Muscle of back (tissue), 13 donors: ENCODE data around the gene CMTM6. TPM values are rescaled to one million over a fixed set of nuclear protein-coding genes. Genes with fewer than 3 reads are reported as not detected.
"Not testable (repeated sequence)": the region's sequence is repeated elsewhere in the genome, so short reads cannot be mapped to it uniquely, and the experiment has no call there.

Experiments used
- DNase-seq, 3 donors: peaks; one replicate each; pipeline versions ENCODE4 v3.0.0 to v3.0.0-alpha.2; 2013
- long read RNA-seq, 9 donors: transcript quantifications; one replicate each; lab custom pipeline, GENCODE V29; 2026
- polyA plus RNA-seq, 10 donors: library from polyadenylated mRNA; unstranded; fragments of 120-200 nt; gene quantifications; one replicate each; pipeline ENCODE4 v1.2.1, GENCODE V29; 2013; ENCODE audit not compliant: insufficient read length in 10 of 10

CMTM6 gene, protein sequence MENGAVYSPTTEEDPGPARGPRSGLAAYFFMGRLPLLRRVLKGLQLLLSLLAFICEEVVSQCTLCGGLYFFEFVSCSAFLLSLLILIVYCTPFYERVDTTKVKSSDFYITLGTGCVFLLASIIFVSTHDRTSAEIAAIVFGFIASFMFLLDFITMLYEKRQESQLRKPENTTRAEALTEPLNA
- 10 to 100 TPM; 22.1 to 34.6 (median 28.2) TPM for polyA plus RNA-seq
- long read RNA-seq, donor 1, transcript CMTM6-201 (4 exons, 3,863 nt) = major isoform, 9 of 9 reads
- long read RNA-seq, donor 1, partial matches to known transcripts = 0 of 9 reads
- long read RNA-seq, donor 1, other reads (novel, unspliced or antisense) = 0 of 9 reads
- long read RNA-seq, donor 2, partial matches to known transcripts = 0 of 3 reads
- long read RNA-seq, donor 2, other reads (novel, unspliced or antisense) = 0 of 3 reads
- long read RNA-seq, donor 3 = 0 reads
- long read RNA-seq, donor 4, partial matches to known transcripts = 0 of 1 reads
- long read RNA-seq, donor 4, other reads (novel, unspliced or antisense) = 0 of 1 reads
- long read RNA-seq, donor 5, transcript CMTM6-201 (4 exons, 3,863 nt) = major isoform, 19 of 19 reads
- long read RNA-seq, donor 5, partial matches to known transcripts = 0 of 19 reads
- long read RNA-seq, donor 5, other reads (novel, unspliced or antisense) = 0 of 19 reads
- long read RNA-seq, donor 6, transcript CMTM6-201 (4 exons, 3,863 nt) = major isoform, 19 of 19 reads
- long read RNA-seq, donor 6, partial matches to known transcripts = 0 of 19 reads
- long read RNA-seq, donor 6, other reads (novel, unspliced or antisense) = 0 of 19 reads
- long read RNA-seq, donor 7, transcript CMTM6-201 (4 exons, 3,863 nt) = major isoform, 9 of 17 reads
- long read RNA-seq, donor 7, partial matches to known transcripts = 7 of 17 reads
- long read RNA-seq, donor 7, other reads (novel, unspliced or antisense) = 0 of 17 reads
- long read RNA-seq, donor 8, transcript CMTM6-201 (4 exons, 3,863 nt) = major isoform, 8 of 8 reads
- long read RNA-seq, donor 8, partial matches to known transcripts = 0 of 8 reads
- long read RNA-seq, donor 8, other reads (novel, unspliced or antisense) = 0 of 8 reads
- long read RNA-seq, donor 9, partial matches to known transcripts = 0 of 2 reads
- long read RNA-seq, donor 9, other reads (novel, unspliced or antisense) = 0 of 2 reads

DNA sequence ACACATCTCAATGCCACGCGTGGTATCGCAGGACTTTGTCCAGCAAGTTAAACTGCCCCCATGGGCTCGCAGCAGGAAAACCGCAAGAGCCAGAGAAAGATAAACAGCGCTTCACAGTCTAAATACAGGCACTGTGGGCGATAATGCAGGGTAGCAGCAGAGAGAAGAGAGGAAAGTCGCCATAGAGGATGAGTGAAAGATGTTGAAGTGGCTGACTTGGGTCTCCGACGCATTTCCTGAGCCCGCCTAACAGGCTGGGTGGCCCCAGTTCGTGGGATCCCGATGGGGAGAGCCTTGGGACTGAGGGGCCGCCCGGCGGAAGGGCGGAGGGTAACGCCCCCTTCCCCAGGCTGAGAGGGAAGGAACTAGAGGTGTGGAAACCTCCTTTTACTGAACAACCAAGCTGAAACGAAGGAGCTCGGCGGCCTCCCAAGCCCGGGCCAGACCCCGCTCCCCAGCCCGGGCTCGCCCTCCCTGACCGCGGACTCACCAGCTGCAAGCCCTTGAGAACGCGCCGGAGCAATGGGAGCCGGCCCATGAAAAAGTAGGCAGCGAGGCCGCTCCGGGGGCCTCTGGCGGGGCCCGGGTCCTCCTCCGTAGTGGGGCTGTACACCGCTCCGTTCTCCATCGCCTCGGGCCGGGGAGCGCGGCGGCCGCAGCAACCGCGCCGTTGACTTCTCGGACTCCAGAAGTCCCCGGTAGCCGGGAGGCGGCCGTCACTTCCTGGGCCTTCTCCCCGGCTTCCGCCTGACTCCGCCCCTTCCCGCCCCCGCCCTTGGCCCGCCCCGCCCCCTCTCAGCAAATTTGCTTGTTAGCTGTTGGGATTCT, at the start of gene CMTM6:
Gene CMTM6 (minus strand): TSS at position 735 of the 828 bp plus-strand sequence. CDS start 107 bp downstream, at position 628.
- DNase-seq = peak; percentile 76 to 93 (median 86)

DNA sequence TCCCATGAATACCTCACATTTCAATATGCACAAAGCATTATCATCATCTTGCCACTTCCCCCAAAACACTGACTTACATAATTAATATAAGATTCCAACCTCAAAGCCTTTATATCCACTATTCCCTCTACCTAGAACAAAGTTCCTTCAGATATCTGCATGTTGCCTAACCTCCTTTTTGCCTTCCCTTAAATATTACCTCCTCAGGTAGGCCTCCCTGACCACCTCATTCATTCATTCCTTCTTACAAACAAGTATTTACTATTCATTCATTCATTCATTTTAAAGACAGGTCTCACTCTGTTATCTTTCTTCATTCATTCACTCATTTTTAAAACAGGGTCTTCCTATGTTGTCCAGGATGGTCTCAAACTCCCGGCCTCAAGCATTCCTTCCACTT, 49.4 kb upstream of the CMTM6 start:
- DNase-seq = no peak

DNA sequence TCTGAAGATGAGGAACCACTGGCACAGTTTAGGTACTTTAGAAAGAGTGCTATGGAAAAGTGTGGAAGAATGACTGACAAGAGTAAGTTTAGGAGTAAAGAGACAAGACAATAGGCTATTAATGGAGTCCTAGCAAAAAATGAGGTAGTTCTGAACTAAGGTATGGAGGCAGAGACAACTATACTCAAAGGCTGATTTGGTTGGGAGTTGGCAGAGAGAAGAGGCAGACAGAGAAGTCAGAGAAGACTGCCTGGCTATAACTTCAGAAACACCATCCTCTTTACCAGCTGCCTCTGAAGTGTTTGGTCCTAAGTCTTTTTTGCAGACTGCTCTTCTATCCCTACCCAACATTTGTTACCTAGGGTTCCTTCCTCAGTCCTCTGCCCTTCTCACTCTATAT, 48.8 kb upstream of the CMTM6 start:
- no peak for DNase-seq

DNA sequence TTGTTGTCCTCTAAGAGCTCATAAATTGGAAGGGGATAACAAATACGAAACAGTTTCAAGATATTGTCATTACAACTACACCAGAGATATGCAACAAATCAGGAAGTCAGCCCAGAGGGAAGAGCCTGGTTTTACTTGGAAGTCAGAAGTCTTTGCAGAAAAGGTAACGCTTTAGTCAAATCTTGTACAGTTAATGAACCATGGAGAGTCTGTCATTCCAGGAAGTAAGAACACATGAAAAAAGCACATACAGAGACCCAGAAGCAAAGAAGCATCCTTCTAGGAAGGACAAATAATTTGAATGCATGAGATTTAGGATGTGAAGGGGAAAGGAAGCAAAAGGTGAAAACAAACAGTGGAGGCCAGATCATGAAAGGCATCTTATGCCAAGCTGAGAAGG, 48.4 kb upstream of the CMTM6 start:
- no peak for DNase-seq

DNA sequence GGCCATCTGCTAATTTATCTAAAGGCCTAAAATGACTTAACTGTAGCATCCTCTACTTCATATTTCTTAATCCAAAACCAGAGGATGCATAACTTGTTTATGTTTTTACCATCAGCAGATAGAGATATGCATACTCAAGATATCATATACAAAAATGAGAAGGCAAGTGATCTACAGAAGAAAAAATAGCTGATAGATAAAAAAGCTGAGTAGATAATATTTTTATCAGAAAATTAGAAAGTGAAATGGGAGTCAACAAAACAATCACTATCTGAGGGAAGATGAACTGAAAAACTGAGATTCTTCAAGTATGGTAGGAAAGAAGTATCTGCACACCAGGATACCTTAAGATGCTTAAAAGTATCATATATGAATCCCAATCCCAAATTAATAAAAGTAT, 42.7 kb upstream of the CMTM6 start:
- no peak for DNase-seq

DNA sequence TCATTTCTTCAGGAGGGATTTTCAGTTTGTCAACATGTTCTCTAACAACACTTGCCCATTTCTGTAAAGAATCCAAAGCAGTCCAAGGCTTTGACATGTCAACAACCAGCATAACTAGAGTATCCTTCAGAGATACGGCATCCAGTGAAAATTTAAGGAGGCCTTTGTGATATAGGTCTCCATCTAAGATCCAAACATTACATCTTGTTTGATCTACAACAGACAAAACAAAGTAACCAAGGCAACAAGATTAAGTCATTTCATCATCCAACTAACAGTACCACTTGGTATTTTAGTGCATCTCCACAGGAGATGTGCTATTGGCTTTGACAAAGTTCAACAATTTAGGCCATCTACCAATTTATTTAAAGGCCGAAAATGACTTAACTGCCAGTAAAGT, 42.2 kb upstream of the CMTM6 start:
- DNase-seq = no peak

DNA sequence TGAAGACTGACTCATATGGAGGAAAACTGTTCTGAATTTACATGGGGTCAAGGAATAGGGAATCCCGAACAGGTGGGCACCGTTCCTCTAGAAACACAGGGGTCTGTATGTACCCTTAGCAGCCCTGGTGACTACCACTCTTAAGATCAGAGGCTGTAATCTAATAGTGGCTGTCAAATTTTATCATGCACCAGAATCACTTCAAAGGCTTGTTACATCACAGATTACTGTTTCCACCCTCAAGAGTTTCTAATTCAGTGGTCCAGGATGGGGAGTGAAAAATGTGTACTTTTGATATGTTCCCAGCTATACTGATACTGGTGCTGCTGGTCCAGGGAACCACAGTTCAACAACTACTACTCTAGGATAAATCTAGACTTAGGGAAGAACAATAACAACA, 40.2 kb upstream of the CMTM6 start:
- no peak for DNase-seq

DNA sequence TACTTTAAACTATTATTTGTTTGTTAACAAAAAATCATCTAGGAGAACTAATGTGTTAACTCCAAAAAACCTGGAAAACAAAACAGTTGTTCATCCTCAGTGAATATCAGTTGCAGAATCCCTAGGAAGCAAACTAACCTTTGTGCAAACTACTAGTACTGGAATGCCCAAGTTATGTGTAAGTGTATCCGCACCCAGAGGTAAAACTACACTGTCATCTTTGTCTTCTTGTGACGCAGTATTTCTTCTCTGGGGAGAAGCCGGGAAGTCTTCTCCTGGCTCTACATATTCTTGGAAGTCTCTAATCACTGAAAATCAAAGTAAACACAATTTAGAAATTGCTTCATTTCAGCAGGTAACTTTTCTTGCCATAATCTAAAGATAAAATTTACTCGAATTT, 38.2 kb upstream of the CMTM6 start:
- no peak for DNase-seq

DNA sequence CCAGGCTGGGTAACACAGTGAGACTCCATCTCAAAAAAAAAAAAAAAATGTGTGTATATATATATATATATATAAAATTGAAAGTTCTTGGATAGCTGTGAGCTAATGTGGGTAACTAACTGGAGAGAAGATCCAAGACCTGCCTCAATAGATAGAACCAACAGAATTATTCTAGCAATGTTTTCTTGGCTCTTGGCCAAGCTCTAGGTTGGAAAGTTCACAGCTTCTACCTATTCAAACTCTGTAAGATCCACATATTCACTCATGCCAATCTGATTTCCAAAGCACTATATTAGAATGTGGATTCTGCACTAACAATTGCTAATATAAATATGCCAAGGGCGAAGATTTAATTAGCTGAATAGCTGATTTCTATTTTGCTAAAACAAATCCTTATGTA, 29.8 kb upstream of the CMTM6 start:
- DNase-seq = no peak

DNA sequence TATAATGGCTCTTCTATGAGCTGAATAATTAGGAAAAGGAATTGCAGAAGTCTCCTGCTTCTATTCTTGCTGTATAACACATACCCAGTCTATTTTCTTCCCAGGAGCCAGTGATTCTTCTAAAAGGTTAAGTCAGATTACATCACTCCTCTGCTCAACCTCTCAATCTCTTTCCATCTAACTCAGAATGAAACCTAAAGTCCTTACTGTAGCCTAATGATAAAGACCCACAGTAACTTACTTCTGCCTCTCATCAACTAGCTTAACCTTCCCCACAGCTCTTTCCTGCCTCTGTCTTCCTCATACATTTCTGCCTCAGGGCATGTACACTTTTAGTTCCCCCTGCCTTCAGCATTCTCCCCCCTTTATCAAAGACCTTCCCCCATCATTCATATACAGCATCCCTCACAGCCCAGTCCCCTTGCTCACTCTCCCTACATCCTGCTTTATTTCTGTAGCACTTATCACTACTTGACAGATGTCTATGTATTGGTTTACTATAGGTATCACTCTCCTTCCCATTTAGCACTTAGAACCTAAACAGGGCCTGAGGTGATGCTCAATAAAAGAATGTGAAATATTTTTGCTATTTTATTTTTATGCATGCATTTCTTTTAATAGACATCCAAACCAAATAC, 28.5 kb upstream of the CMTM6 start:
- no peak for DNase-seq

DNA sequence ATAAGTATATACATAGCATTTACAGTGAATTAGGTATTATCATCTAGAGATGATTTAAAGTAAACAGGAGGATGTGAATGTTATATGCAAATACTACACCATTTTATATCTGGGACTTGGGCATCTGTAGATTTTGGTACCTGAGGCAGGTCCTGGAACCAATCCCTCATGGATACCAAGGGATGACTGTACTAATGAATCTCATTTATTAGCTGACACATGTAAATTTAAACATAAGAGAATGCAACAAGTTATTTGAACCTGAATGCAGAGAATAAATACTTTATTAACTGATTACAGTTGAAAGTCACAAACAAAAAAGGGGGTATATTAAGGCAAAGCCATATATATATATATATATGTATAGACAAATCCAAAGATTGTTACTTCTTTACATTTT, 23.1 kb upstream of the CMTM6 start:
- no peak for DNase-seq

DNA sequence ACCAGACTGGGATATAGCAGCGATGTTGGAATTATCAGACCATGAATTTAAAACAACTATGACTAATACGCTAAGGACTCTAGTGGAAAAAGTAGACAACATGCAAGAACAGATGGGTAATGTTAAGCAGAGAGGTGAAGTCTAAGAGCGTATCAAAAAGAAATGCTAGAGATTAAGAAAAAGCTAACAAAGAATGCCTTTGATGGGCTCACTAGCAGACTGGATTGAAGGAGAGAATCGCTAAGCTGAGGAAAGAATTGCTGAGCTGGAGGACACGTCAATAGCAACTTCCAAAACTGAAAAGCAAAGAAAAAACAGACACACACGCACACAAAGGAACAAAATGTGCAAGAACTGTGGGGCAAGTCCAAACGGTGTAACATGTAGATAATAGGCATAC, 20.0 kb upstream of the CMTM6 start:
- no peak for DNase-seq

DNA sequence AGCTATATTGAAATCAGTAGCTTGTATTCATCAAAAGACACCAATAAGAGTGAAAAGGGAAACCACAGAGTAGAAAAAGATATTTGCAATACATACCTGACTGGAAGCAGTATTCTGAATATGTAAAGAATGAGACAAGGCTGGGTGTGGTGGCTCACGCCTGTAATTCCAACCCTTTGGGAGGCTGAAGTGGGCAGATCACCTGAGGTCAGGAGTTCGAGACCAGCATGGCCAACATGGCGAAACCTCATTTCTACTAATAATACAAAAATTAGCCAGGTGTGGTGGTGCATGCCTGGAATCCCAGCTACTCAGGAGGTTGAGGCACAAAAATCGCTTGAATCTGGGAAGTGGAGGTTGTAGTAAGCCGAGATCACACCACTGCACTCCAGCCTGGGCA, 16.3 kb upstream of the CMTM6 start:
- not testable (repeated sequence) for DNase-seq

DNA sequence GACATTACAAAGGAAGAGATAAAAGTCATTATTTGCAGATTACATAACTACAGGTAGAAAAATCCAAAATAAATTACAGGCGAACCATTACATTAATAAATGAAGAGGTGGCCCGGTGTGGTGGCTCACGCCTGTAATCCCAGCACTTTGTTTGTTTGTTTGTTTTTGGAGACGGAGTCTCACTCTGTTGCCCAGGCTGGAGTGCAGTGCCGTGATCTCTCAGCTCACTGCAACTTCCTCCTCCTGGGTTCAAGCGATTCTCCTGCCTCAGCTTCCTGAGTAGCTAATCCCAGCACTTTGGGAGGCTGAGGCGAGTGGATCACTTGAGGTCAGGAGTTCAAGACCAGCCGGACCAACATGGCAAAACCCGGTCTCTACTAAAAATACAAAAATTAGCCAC, 14.1 kb upstream of the CMTM6 start:
- DNase-seq = not testable (repeated sequence)

DNA sequence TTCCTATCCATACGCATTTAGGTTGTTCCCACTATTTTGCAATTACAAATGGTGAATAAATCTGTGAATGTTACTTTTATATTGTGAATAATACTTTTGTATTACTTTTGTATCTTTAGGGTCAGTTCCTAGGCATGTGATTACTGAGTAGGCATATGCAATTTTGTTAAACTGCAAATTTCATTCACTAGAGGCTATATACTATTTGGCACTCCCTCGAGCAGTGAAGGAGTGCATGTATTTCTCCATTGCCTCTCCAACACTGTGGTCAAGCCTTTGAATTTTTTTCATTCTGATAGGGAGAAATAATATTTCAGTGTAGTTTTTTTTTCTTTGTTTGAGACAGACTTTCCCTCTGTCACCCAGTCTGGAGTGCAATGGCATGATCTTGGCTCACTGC, 8.4 kb upstream of the CMTM6 start:
- DNase-seq = no peak

DNA sequence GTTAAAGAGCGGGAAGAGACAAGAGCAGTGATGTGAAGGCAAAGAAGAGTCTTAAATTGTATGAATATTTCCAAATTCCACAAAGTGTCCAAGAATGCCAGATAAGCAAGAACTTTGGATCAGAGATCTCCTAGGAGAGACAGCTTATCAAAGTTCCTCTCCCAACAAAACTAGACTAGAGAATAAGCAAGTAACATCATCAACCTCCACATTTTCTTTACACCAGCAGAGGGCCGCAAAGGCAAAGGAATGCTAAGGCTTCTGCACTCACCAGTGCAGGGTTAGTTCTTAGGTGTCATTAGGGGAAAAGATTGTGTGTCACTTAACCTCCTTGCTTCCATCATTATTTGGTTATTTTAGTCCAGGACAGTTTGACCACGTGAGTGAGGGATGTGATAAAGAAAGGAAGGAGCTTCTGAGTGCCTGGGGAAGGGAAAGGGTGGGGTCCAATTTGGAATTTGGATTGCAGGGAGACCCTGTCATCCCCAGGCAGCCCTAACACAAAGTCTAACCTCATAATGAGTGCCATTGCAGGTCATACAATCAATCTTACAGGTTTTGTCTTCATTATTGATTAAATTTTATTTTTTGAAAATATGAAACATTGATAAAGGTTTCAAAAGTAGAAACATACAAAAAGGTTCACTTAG, 7.5 kb upstream of the CMTM6 start:
- peak; percentile 64 to 87 (median 74) for DNase-seq

DNA sequence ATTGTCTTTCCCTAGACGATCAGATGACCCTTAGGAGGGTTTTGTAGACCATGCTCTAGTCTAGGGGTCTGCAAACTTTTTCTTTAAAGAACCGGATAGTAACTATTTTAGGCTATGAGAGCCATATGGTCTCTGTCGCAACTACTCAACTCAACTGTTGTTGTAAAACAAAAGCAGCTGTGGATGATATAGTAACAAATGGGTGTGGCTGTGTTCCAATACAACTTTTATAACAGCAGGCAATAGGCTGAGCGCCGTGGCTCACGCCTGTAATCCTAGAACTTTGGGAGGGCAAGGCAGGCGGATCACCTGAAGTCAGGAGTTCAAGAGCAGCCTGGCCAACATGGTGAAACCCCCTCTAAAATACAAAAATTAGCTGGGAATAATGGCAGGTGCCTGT, 6.1 kb upstream of the CMTM6 start:
- peak; percentile 13 to 69 (median 32) for DNase-seq

DNA sequence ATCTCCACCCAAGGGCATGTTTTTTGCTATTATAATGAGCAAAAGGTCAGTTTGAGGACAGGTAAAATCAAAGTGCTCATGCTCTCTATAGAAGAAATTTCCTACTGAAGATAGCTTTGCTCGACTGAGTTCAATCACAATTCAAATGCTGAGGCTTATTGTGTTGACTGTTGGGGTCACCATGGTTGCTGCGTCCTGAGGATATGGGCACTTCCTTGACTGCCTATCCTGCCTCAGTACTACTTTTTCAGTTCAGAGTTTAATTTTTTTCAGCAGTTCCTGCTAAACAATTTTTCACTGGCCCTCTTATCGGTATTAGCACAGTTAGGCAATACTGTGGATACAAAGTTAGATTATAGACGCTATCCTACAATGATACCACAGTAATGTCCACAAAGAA, 3.8 kb upstream of the CMTM6 start:
- no peak for DNase-seq

DNA sequence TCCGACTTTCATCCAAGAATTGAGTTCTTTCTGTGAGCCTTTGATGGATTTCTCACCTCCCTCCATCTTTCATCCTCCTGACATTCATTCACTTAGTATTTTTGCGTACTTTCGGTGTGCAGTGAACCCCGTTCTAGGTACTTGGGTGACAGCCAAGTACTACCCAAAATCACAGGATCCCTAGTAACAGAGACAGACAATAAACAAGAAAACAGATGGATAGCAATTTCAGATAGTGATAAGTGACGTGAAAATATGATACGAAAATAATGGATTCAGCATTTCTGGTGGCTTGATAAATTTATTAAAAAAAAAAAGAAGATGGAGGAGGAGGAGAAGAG, 264 bp upstream of the CMTM6 start:
- no peak for DNase-seq

DNA sequence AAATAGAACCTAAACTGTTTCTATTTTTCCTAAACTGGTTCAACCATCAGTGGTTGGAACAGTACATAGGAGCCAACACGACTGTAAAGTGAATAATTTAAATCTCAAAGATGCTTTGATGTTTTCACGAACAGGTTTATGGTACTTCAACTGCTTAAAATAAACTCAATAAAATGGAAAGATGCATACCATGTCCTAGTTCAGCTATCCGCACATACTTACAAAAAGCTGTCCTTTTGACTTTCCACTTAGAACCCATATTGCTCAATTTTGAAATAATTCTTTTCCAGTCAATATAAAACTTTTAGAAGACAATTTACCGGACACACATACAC, 902 bp downstream of the CMTM6 start:
- no peak for DNase-seq
